Mesothelial cell of epicardium (in vitro differentiated cells): ENCODE results near the gene RNU1-2. TPM values are rescaled to one million over a fixed set of nuclear protein-coding genes. Genes with fewer than 3 reads are reported as not detected.
"Not testable (repeated sequence)": the region's sequence is repeated elsewhere in the genome, so short reads cannot be mapped to it uniquely, and the experiment has no call there.

Experiments used
- DNase-seq, 2 experiments: peaks; one replicate each; pipeline ENCODE4 v3.0.0; 2021; ENCODE audit warnings: low spot score in 2 of 2; ENCODE audit not compliant: unreplicated experiment in 2 of 2
- H3K27ac Mint-ChIP-seq: 2 replicates; pipeline ENCODE4 v1.8.0; 2021; ENCODE audit warnings: mixed read lengths
- H3K27me3 Mint-ChIP-seq: 2 replicates; pipeline ENCODE4 v1.8.0; 2021; ENCODE audit warnings: low read depth, mixed read lengths
- H3K36me3 Mint-ChIP-seq: 2 replicates; pipeline ENCODE4 v1.8.0; 2021; ENCODE audit warnings: mixed read lengths
- H3K4me1 Mint-ChIP-seq: 2 replicates; pipeline ENCODE4 v1.8.0; 2021; ENCODE audit warnings: mixed read lengths
- H3K4me3 Mint-ChIP-seq: 2 replicates; pipeline ENCODE4 v1.8.0; 2021; ENCODE audit warnings: mild to moderate bottlenecking, moderate library complexity, mixed read lengths
- H3K9me3 Mint-ChIP-seq: 2 replicates; pipeline ENCODE4 v1.8.0; 2021; ENCODE audit warnings: mixed read lengths
- microRNA-seq: library from miRNA; unstranded; fragments of <30 nt; microRNA quantifications from one replicate; pipeline ENCODE4 v1.2.0, GENCODE V29; 2021; ENCODE audit warnings: inconsistent platforms, mixed read lengths
- total RNA-seq: library from RNA; stranded (reverse); gene quantifications from 3 replicates; pipeline ENCODE4 v1.2.1, GENCODE V29; 2021
- TF ChIP-seq, protein P1 (sequence below): fragments of 200-600 bp; sonication (generic); IDR thresholded peaks from one replicate; pipeline ENCODE4 v1.5.0; 2021; ENCODE audit warnings: antibody characterized with exemption; ENCODE audit not compliant: unreplicated experiment

RNU1-2 gene
- total RNA-seq, 1 donor from 2014 or later = 3,945 TPM

DNA sequence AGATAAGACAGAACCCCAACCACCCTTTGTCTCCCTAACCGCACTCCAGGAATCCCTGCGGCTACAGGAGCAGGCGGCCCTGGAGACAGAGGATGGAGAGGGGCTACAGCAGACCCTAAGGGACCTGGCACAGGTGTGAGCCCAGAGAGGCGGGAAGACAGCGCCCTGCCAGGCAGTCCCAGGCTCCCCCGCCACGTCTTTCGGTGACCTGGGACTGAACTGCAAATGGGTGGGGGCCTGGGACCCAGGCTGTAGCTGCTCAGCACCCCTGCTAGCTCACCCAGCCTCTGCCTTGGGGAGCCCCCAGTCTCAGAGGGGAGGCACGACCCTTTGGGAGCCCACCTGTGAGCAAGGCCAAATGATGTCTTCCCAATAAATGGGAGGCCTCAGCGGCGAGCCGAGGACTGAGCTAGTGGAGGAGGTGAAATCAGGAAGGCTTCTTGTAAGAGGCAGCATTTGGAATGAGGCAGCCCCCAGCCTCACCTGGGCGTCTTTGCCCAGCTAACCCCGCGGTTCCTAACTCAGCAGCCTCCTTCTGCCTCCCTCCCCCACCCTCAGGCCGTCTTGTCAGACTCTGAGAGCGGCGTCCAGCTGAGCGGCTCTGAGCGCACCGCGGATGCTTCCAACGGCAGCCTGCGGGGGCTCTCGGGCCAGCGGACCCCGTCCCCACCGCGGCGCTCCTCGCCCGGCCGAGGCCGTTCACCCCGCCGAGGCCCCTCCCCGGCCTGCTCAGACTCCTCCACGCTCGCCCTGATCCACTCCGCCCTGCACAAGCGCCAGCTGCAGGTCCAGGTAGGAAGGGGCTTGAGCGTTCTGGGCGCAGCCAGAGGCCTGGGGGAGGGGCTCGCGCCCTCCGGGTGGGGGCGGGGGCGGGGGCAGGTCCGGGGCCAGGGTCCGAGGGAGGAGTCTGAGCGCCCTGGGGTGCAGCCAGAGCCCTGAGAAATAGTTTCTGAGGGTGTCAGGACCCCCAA lies 42.9 kb downstream of the RNU1-2 start:
- H3K9me3 Mint-ChIP-seq = no peaks in the 10 kb centered on the region
- H3K27me3 Mint-ChIP-seq = no peaks in the 10 kb centered on the region
- no peak for DNase-seq
- H3K4me1 Mint-ChIP-seq = no peaks in the 10 kb centered on the region
- H3K27ac Mint-ChIP-seq = no peak overlapping the region
- peaks cover 8% of the 10 kb centered on the region for H3K36me3 Mint-ChIP-seq
- TF ChIP-seq, protein P1, sequence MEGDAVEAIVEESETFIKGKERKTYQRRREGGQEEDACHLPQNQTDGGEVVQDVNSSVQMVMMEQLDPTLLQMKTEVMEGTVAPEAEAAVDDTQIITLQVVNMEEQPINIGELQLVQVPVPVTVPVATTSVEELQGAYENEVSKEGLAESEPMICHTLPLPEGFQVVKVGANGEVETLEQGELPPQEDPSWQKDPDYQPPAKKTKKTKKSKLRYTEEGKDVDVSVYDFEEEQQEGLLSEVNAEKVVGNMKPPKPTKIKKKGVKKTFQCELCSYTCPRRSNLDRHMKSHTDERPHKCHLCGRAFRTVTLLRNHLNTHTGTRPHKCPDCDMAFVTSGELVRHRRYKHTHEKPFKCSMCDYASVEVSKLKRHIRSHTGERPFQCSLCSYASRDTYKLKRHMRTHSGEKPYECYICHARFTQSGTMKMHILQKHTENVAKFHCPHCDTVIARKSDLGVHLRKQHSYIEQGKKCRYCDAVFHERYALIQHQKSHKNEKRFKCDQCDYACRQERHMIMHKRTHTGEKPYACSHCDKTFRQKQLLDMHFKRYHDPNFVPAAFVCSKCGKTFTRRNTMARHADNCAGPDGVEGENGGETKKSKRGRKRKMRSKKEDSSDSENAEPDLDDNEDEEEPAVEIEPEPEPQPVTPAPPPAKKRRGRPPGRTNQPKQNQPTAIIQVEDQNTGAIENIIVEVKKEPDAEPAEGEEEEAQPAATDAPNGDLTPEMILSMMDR = no peak
- no peak overlapping the region for H3K4me3 Mint-ChIP-seq

DNA sequence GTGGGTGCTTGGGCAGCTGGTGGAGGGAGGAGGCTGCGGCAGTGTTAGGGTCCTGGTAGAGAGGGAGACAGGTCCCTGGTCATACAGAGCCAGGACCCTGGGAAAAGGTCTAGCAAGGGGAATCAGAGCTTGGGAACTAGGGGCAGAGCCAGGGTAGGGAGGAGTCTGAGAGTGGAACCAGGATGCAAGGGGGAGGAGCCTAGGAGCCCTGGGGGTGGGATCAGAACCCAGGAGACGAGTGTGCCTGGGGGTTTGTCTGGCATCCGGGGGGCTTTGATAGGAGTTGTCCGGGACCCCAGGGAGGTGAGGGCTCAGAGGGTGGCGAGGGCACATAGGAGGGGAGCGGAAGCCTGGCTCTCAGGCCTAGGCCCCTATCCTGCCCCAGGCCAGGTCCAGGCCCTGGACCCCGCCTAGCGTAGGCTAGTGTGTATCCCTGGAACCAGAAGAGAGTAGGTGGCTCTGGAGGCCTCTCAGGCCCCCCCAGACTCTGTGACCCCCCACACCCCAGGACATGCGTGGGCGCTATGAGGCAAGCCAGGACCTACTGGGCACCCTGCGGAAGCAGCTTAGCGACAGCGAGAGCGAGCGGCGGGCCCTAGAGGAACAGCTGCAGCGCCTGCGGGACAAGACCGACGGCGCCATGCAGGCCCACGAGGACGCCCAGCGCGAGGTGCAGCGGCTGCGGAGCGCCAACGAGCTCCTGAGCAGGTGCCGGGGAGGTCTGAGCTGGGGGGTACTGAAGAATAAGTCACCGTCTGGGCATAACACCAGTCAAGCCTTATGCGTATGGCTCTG lies 43.8 kb downstream of the RNU1-2 start:
- not testable (repeated sequence) for H3K9me3 Mint-ChIP-seq, H3K27me3 Mint-ChIP-seq, H3K4me3 Mint-ChIP-seq, H3K4me1 Mint-ChIP-seq, H3K27ac Mint-ChIP-seq, H3K36me3 Mint-ChIP-seq, DNase-seq

DNA sequence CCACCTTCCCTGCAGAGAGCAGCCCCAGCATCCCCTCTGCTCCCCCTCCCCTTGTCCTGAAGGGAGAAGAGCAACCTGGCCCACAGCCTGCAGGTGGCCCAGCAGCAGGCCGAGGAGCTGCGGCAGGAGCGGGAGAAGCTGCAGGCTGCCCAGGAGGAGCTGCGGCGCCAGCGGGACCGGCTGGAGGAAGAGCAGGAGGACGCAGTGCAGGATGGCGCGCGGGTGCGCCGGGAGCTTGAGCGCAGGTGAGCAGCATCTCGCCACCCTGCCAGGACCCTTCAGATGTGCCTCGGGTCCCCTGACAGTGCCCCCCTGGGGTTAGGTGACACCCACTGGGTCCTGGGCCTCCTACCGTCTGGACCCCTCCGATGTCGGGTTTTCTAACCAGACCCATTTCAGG lies 48.3 kb downstream of the RNU1-2 start:
- TF ChIP-seq, protein P1 = no peak
- Mint-ChIP-seq H3K36me3 (peaks cover 8% of the 10 kb centered on the region), H3K4me1 (no peaks in the 10 kb centered on the region), H3K4me3 (no peak overlapping the region), H3K27me3 (no peaks in the 10 kb centered on the region), H3K9me3 (no peaks in the 10 kb centered on the region), H3K27ac (no peak overlapping the region)
- DNase-seq = no peak

DNA sequence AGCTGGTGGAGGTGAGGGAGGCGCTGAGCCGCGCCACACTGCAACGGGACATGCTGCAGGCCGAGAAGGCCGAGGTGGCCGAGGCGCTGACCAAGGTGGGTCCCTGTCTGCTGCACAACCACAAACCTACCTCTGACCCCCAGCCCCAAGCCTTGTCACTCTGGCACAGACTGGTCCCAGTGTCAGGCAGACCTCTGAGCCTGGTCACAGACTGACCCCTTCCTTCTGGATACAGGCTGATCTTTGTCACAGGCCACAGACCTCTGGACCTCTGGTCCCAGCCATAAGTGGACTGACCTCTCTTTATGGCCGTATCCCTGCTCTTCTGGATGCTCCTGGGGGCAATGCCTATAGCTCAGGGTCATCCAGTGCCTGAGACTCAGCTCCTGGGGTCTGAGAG lies 49.7 kb downstream of the RNU1-2 start:
- DNase-seq, H3K4me1 Mint-ChIP-seq: not testable (repeated sequence)

More for the DNA sequence above, 49.7 kb downstream of the RNU1-2 start:
- not testable (repeated sequence) for H3K9me3 Mint-ChIP-seq, H3K27me3 Mint-ChIP-seq, H3K36me3 Mint-ChIP-seq, H3K27ac Mint-ChIP-seq, H3K4me3 Mint-ChIP-seq

Small RNA genes within 50 kb of the gene (microRNA-seq; reads per million reads assigned to microRNA genes)
- gene MIR3675 = not detected

Other genes starting within 250 kb of the RNU1-2 start
- gene RNU1-3, start 229.0 kb upstream of the RNU1-2 start, total RNA-seq = 3,774 to 3,945 TPM (median 3,937 TPM) in 3 replicates
- gene RNU1-4, start 155.5 kb upstream of the RNU1-2 start, total RNA-seq = 3,774 to 3,945 TPM (median 3,937 TPM) in 3 replicates
- gene CROCC, start 26.0 kb downstream of the RNU1-2 start, total RNA-seq = 81.3 to 86.4 TPM (median 86.1 TPM) in 3 replicates
- 445 to 466 TPM (median 459 TPM) in 3 replicates for gene MFAP2, start 84.6 kb downstream of the RNU1-2 start, total RNA-seq
- gene ATP13A2, start 115.9 kb downstream of the RNU1-2 start, total RNA-seq = 54.2 to 57.8 TPM (median 56.9 TPM) in 3 replicates
- gene SDHB, start 158.1 kb downstream of the RNU1-2 start, total RNA-seq = 43.3 to 48.5 TPM (median 46.5 TPM) in 3 replicates
- gene PADI2, start 223.5 kb downstream of the RNU1-2 start, total RNA-seq = 0.49 to 0.62 TPM (median 0.52 TPM) in 3 replicates